HG02884 (cell line): ENCODE data around the gene P3R3URF.

ENCODE experiments used
- ATAC-seq: cut with Tn5 transposase; IDR thresholded peaks from one replicate; pipeline ENCODE4 v1.9.1; 2021; ENCODE audit warnings: mild to moderate bottlenecking, moderate library complexity; ENCODE audit not compliant: unreplicated experiment

P3R3URF gene

GRCh38 chr1:46194641-46195193, 18.4 kb upstream of the P3R3URF start:
- ATAC-seq: no peak

- ATAC-seq: no peak
Observed at GRCh38 chr1:46193984-46194570, 17.8 kb upstream of the P3R3URF start.

- ATAC-seq: no peak
Observed at GRCh38 chr1:46193285-46193684, 17.0 kb upstream of the P3R3URF start.

- no peak for ATAC-seq
Observed at GRCh38 chr1:46192171-46192570, 15.9 kb upstream of the P3R3URF start.

- no peak for ATAC-seq
Observed at GRCh38 chr1:46191033-46191701, 14.9 kb upstream of the P3R3URF start.

- no peak for ATAC-seq
Observed at GRCh38 chr1:46190539-46190938, 14.3 kb upstream of the P3R3URF start.

- ATAC-seq: no peak
Observed at GRCh38 chr1:46188295-46189030, 12.2 kb upstream of the P3R3URF start.

- no peak for ATAC-seq
Observed at GRCh38 chr1:46187106-46187869, 11.0 kb upstream of the P3R3URF start.

- no peak for ATAC-seq
Observed at GRCh38 chr1:46186076-46186475, 9.8 kb upstream of the P3R3URF start.

- ATAC-seq: no peak
Observed at GRCh38 chr1:46184920-46185658, 8.8 kb upstream of the P3R3URF start.

GRCh38 chr1:46183926-46184557, 7.8 kb upstream of the P3R3URF start:
- ATAC-seq: no peak

- no peak for ATAC-seq
Observed at GRCh38 chr1:46183079-46183847, 7.0 kb upstream of the P3R3URF start.

- no peak for ATAC-seq
Observed at GRCh38 chr1:46181343-46182260, 5.3 kb upstream of the P3R3URF start.

GRCh38 chr1:46180082-46180616, 3.9 kb upstream of the P3R3URF start:
- no peak for ATAC-seq

- no peak for ATAC-seq
Observed at GRCh38 chr1:46179138-46180081, 3.1 kb upstream of the P3R3URF start.

- no peak for ATAC-seq
Observed at GRCh38 chr1:46175243-46175642, 1.0 kb downstream of the P3R3URF start.
